Activated naive CD4-positive, alpha-beta T cell treated with anti-CD3 and anti-CD28 coated beads for 36 hours (primary cell): ENCODE measurements around the gene HS6ST3. TPM values are rescaled to one million over a fixed set of nuclear protein-coding genes. Genes with fewer than 3 reads are reported as not detected.

ENCODE experiments used
- CTCF ChIA-PET: fragments of 350-600 bp; sonication (Branson Sonifier 250); formaldehyde crosslinking; loops from one replicate; lab custom pipeline; 2021; ENCODE audit warnings: antibody characterized with exemption; lab: Charles Lee
- DNase-seq: peaks from one replicate; pipeline ENCODE4 v3.0.0-alpha.2; 2020
- H3K27ac Mint-ChIP-seq: one replicate; pipeline ENCODE4 v1.8.0; 2021; ENCODE audit warnings: mild to moderate bottlenecking, mixed read lengths
- H3K27me3 Mint-ChIP-seq: one replicate; pipeline ENCODE4 v1.8.0; 2021; ENCODE audit warnings: low read depth, mixed read lengths
- H3K36me3 Mint-ChIP-seq: one replicate; pipeline ENCODE4 v1.8.0; 2021; ENCODE audit warnings: low read depth, mixed read lengths
- H3K4me1 Mint-ChIP-seq: one replicate; pipeline ENCODE4 v1.8.0; 2021; ENCODE audit warnings: low read depth, mixed read lengths
- H3K4me3 Mint-ChIP-seq: one replicate; pipeline ENCODE4 v1.8.0; 2021; ENCODE audit warnings: mild to moderate bottlenecking, moderate library complexity, mixed read lengths
- H3K9me3 Mint-ChIP-seq: one replicate; pipeline ENCODE4 v1.8.0; 2021; ENCODE audit warnings: mixed read lengths
- intact Hi-C: fragments of 100-400 bp; cut with micrococcal nuclease; formaldehyde crosslinking; loops from one replicate; pipeline ENCODE4 v1.15.1; 2023
- total RNA-seq, 2 experiments: library from RNA; stranded (reverse); gene quantifications; one replicate each; pipeline ENCODE4 v1.2.3, GENCODE V29; 2021

Gene HS6ST3
- total RNA-seq, 2 experiments from 2014 or later = not detected

DNA sequence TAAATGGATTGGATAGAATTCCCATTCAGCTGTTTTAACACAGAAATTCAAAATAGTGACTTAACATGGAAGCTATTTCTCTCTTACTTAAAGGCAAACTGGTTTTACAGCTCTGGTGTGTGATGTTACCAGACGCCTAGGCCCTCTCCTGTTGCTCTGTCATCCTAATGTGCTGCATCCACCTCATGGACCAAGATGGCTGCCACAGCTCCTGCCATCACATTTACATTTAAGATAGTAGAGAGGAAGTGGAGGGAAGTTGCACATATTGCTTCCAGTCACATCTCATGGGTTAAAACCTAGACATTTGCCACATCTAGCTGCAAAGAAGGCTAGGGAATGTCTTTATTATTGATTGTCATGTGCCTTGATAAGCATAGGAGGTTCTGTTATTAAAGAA, 746.8 kb downstream of the HS6ST3 start:
- CTCF ChIA-PET = no interaction called here
- no peak for DNase-seq
- Mint-ChIP-seq H3K36me3 (no peaks in the 10 kb centered on the region), H3K27me3 (no peaks in the 10 kb centered on the region), H3K4me1 (no peaks in the 10 kb centered on the region), H3K4me3 (no peak overlapping the region), H3K9me3 (peaks cover 3% of the 10 kb centered on the region), H3K27ac (no peak overlapping the region)
- intact Hi-C loops = no loop called here

DNA sequence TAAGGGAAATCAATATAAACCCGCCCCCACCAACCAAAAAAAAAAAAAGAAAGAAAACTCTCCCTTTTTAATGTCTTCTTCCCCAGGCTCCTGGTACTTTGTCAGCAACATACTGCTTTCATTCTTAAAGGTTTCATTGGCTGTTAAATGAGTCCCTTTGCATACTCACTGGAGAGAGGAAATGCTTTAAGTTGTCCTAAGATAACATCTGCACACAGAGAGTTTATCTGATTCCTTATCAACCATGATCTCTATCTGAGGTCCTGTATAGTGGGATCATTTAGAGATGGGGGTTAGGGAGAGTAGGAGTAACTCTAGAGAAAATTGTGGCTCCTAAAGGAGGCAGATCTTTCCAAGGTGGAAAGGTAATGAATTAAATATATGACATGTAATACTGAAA, 747.9 kb downstream of the HS6ST3 start:
- intact Hi-C loops = no loop called here
- no peaks in the 10 kb centered on the region for H3K36me3 Mint-ChIP-seq
- peaks cover 2% of the 10 kb centered on the region for H3K9me3 Mint-ChIP-seq
- H3K27me3 Mint-ChIP-seq = no peaks in the 10 kb centered on the region
- no peak overlapping the region for H3K4me3 Mint-ChIP-seq
- CTCF ChIA-PET = no interaction called here
- no peak for DNase-seq
- no peaks in the 10 kb centered on the region for H3K4me1 Mint-ChIP-seq
- H3K27ac Mint-ChIP-seq = no peak overlapping the region

DNA sequence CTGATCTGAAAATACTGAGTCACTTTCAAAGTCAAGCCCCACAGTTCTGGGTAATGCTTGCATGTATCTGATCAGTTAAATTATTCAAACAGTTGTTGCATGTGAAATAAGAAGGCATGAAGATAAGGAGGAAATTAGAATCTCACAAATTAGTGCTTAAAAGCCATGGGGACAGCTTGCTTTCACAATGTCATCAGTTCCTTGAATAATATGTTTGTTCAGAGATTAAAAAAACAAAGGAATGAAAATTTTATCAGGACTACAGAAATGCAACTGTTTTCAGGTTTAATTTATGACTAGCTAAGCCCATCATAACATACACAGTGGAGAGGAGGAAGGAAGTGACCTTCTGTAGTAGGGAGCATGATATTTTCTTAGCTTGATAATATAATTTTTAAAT, 754.3 kb downstream of the HS6ST3 start:
- CTCF ChIA-PET = no interaction called here
- intact Hi-C loops = no loop called here
- no peak for DNase-seq
- H3K27ac Mint-ChIP-seq = no peak overlapping the region
- peaks cover 2% of the 10 kb centered on the region for H3K27me3 Mint-ChIP-seq
- no peaks in the 10 kb centered on the region for H3K36me3 Mint-ChIP-seq
- no peaks in the 10 kb centered on the region for H3K9me3 Mint-ChIP-seq
- H3K4me3 Mint-ChIP-seq = no peak overlapping the region
- H3K4me1 Mint-ChIP-seq = no peaks in the 10 kb centered on the region

DNA sequence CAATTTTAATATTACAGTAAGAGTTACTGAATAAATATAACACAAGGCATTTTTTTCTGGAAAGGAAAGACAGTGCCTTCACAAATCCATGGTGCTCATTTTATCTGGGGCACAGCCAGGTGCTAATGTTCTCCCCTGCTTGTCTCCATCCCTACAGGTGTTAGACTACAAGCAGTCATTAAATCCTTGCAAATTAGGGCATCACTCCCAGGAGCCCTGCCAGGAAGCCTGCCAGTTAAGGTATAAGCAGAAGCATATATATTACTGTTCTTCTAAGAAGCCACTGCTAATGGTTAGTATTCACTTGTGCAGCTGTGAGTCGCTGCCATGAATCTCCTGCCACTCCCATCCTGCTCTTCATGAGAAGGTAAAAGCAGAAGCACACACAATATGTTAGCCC, 754.7 kb downstream of the HS6ST3 start:
- DNase-seq = no peak
- no peaks in the 10 kb centered on the region for H3K4me1 Mint-ChIP-seq
- H3K27ac Mint-ChIP-seq = no peak overlapping the region
- no peaks in the 10 kb centered on the region for H3K9me3 Mint-ChIP-seq
- no peaks in the 10 kb centered on the region for H3K36me3 Mint-ChIP-seq
- intact Hi-C loops = no loop called here
- no peak overlapping the region for H3K4me3 Mint-ChIP-seq
- CTCF ChIA-PET = no interaction called here
- peaks cover 2% of the 10 kb centered on the region for H3K27me3 Mint-ChIP-seq

DNA sequence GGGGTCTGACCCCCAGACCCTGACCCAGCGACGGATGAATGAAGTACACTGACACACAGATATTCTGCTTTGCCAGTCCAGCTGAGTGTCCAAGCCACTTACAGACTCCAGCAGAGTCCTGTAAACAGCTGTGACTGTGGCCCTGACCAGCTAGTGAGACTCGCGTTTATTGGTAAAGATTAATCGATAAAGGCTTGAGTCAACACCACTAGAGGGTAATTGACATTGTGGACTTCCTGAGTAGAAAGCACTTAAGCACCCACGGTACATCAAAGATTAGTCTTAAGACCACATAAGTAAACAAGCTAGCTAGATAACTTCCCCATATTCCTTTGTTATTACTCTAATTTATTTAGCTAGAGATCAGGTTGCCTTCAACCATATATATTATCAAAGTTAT, 758.4 kb downstream of the HS6ST3 start:
- Mint-ChIP-seq H3K36me3 (no peaks in the 10 kb centered on the region), H3K27ac (no peak overlapping the region), H3K27me3 (peaks cover 2% of the 10 kb centered on the region), H3K4me1 (no peaks in the 10 kb centered on the region), H3K9me3 (no peaks in the 10 kb centered on the region), H3K4me3 (no peak overlapping the region)
- DNase-seq = no peak
- CTCF ChIA-PET = no interaction called here
- intact Hi-C loops = no loop called here

DNA sequence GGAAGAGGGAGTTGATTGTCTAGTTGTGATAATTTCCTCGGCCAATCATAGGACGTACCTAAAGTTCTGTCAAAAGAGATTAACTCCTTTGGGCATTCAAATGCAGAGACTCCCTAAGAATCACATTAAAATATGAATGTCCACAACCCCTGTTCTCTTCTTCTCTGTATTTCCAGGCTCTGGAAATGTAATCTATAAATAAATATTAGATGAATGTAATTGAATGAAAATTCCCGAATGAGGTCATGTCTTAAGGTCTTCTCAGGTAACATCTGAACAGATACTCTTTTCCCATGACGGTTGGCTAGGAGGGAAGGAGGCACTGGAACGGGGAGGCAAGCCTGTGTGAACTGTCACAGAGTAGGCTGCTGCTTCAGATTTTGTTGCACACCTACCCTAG, 759.2 kb downstream of the HS6ST3 start:
- H3K27me3 Mint-ChIP-seq = peaks cover 2% of the 10 kb centered on the region
- H3K4me1 Mint-ChIP-seq = no peaks in the 10 kb centered on the region
- H3K9me3 Mint-ChIP-seq = no peaks in the 10 kb centered on the region
- no peak overlapping the region for H3K27ac Mint-ChIP-seq
- intact Hi-C loops = no loop called here
- CTCF ChIA-PET = no interaction called here
- no peak for DNase-seq
- H3K4me3 Mint-ChIP-seq = no peak overlapping the region
- no peaks in the 10 kb centered on the region for H3K36me3 Mint-ChIP-seq

DNA sequence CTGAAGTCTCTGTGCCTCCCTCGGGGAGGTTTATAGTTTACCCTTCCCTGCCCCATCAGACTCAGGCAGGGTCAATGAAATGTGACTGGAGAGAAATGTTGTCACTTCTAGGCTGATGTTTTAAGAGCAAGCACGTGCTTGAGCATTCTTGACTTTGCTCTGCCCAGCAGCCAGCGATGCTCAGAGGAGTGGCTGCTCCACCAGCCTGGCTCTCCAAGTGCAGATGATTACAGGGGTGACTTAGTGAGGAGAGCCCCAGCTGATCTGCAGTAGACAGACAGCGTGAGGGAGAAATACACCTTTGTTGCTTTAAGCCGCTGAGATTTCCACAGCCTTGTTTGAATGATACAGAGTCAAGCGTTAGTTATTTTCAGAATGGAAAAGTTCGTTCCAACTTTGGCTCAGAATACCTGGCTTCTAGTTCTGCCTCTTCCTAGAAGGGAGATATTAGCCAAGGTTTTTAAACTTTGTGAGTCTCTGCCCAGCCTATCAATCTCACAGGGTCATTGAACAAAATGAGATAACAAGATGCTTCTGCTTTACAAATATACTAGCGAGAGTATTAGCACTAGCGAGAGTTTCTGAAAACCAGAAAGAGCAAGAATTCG, 760.7 kb downstream of the HS6ST3 start:
- Mint-ChIP-seq H3K27me3 (no peaks in the 10 kb centered on the region), H3K9me3 (no peaks in the 10 kb centered on the region), H3K4me3 (no peak overlapping the region), H3K27ac (no peak overlapping the region), H3K36me3 (no peaks in the 10 kb centered on the region), H3K4me1 (no peaks in the 10 kb centered on the region)
- DNase-seq = no peak
- CTCF ChIA-PET = no interaction called here
- intact Hi-C loops = no loop called here

DNA sequence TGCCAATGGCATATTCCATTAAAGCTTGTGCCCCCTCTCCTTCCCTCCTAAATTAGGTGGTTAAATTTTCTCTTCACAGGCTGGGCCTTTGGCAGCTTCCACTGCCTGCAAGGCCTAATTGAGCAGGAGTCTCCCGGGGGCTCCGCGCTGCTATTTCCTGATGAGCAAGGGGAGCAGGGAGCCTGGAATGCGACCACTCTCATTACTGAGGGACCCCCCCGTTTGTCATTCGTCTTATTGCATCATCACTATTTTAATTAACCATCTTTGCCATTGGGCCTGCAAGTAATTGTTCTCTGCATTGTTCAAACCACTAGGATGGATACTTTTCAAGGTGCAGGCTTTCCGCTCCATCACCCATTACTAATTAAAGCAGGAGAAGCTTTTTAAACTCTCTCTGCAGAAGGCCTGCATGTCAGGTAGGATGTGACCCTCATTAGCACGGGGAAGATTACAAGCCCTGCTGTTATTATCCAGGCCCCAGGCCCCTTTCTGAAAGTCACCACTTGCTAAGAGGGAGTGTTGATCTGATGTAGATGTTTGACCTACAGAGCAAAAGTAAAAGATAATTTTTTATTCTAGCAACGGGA, 762.0 kb downstream of the HS6ST3 start:
- Mint-ChIP-seq H3K27me3 (no peaks in the 10 kb centered on the region), H3K27ac (no peak overlapping the region), H3K4me1 (no peaks in the 10 kb centered on the region), H3K36me3 (no peaks in the 10 kb centered on the region), H3K9me3 (no peaks in the 10 kb centered on the region), H3K4me3 (no peak overlapping the region)
- CTCF ChIA-PET = no interaction called here
- no peak for DNase-seq
- intact Hi-C loops = no loop called here

DNA sequence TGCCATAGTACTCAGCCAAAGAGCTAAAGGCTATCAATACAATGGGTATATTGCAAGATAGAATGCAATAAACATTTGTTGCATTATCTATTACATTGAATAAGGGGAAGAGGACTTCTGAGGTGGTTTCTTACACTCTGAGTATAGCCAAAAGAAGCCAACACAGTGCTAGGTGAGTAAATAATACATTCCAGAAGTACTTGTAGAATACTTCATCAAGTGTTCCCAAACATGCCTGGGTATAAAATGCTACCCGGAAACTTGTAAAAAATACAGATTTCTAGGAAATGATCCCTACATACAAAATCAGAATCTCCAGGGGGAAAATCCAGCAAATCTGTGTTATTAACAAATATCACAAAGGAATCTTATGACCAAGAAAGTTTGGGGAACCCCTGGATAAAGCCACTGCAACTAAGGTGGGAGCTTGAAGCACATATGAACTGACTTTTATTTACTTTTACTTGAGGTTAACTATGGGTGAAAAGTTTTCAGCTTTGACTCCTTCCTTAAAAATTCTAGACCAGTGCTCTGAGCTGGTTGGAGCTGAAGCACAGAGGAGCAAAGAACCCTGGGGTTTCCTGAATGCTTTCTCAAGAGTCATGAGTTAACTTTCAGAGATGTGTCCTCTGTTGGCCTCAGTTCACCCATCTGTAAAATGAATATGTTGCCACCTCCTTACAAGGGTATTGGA, 768.4 kb downstream of the HS6ST3 start:
- intact Hi-C loops = no loop called here
- Mint-ChIP-seq H3K27ac (no peak overlapping the region), H3K4me1 (no peaks in the 10 kb centered on the region), H3K27me3 (no peaks in the 10 kb centered on the region), H3K9me3 (no peaks in the 10 kb centered on the region), H3K4me3 (no peak overlapping the region), H3K36me3 (no peaks in the 10 kb centered on the region)
- no peak for DNase-seq
- CTCF ChIA-PET = no interaction called here

DNA sequence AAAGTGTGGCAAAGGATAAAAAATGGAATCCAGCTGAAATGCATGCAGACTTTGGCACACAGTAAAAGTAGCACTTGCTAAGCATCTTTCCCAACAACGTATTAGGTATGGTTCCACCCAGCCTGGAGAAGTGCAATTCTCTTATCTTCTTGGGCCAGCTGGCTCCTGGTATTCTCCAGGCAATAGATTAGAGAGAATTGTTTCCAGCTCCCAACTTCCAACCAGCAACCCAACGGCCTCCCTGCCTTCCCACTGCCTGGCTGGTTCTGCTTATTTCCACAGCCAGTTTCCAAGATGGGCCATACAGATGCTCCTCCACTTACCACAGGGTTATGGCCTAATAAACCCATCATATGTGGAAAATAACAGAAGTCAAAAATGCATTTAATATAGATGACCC, 771.0 kb downstream of the HS6ST3 start:
- Mint-ChIP-seq H3K27me3 (no peaks in the 10 kb centered on the region), H3K9me3 (peaks cover 7% of the 10 kb centered on the region), H3K4me1 (no peaks in the 10 kb centered on the region), H3K27ac (no peak overlapping the region), H3K4me3 (no peak overlapping the region), H3K36me3 (no peaks in the 10 kb centered on the region)
- CTCF ChIA-PET = no interaction called here
- intact Hi-C loops = no loop called here
- DNase-seq = no peak

DNA sequence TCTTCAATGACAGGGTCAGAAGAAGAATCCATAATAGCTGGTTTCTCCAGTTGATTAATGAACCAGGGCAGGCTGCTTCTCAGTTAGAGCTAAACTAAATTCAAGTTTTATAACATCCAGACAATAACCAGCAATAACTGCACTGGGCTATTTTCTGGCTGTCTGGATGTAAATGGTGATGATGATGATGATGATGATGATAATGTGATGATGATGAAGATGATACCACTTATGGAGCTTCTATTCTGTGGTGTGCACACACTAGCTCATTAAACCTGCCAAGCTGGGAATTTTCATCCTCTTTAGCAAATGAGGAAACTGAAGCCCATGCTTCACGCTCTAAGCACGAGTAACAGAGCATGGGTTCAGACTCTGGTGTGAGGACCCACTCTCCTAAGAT, 772.2 kb downstream of the HS6ST3 start:
- H3K27ac Mint-ChIP-seq = no peak overlapping the region
- H3K4me1 Mint-ChIP-seq = no peaks in the 10 kb centered on the region
- intact Hi-C loops = no loop called here
- DNase-seq = no peak
- peaks cover 7% of the 10 kb centered on the region for H3K9me3 Mint-ChIP-seq
- CTCF ChIA-PET = interaction anchor here (0.6 to 0.8 kb wide), 2 partner anchors 72 to 994 kb away, joined by 3 read pairs; no protein-coding TSS in a partner anchor
- no peaks in the 10 kb centered on the region for H3K36me3 Mint-ChIP-seq
- H3K4me3 Mint-ChIP-seq = no peak overlapping the region
- H3K27me3 Mint-ChIP-seq = no peaks in the 10 kb centered on the region

DNA sequence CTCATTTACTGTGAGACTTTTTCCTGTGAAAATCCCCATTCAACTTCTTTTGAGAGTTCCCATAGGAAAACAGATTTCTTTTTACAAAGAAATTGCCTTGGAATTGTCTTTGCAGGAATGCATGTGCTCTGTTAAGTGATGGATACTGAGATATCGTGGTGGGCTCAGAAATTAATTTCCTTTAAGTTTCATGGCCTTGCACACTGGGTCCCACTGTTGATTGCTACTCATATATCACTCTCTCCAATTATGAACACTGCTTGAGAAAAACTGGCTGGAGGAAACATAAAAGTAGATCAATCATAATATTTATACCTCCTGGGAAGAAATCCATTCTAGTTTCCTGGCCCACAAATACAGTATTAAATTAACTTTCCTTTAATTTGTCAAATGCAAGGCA, 773.1 kb downstream of the HS6ST3 start:
- Mint-ChIP-seq H3K9me3 (peaks cover 7% of the 10 kb centered on the region), H3K4me3 (no peak overlapping the region), H3K4me1 (no peaks in the 10 kb centered on the region), H3K27me3 (no peaks in the 10 kb centered on the region), H3K27ac (no peak overlapping the region), H3K36me3 (no peaks in the 10 kb centered on the region)
- intact Hi-C loops = no loop called here
- CTCF ChIA-PET = no interaction called here
- DNase-seq = no peak

DNA sequence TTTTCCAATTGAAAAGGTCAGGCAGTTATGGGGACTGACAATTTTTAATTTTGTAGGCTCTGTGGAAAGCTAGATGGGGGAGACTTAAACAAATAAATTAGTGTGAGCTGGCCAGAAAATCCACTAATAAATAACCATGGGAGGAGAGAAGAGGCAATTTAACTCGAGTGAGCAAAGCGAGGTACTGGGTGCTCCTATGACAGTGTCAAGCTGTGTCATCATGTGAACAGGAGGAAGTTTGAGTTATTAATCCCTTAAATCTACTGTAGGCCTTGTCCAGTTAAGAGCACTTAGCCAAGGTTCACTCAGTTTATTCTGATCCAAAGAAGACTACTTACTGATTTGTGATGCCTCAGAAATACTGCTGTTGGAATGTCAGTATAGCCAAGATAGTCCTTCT, 781.6 kb downstream of the HS6ST3 start:
- H3K27ac Mint-ChIP-seq = no peak overlapping the region
- no peaks in the 10 kb centered on the region for H3K36me3 Mint-ChIP-seq
- no peak for DNase-seq
- no peak overlapping the region for H3K4me3 Mint-ChIP-seq
- no peaks in the 10 kb centered on the region for H3K27me3 Mint-ChIP-seq
- CTCF ChIA-PET = no interaction called here
- intact Hi-C loops = no loop called here
- H3K9me3 Mint-ChIP-seq = no peaks in the 10 kb centered on the region
- no peaks in the 10 kb centered on the region for H3K4me1 Mint-ChIP-seq
